NCI-H526 treated with DMSO at 0.1 percent for 48 hours (cell line): Measurements from ENCODE around the gene DNM1L.

Experiments
- DNase-seq: peaks from one replicate; lab custom pipeline; 2025; lab: John Stamatoyannopoulos, UW

DNM1L gene

GRCh38 chr12:32756476-32757066 lies 77.5 kb downstream of the DNM1L start:
- no peak for DNase-seq

- DNase-seq: no peak
Measured at GRCh38 chr12:32757157-32757556, 78.1 kb downstream of the DNM1L start.

GRCh38 chr12:32761716-32762115 lies 82.6 kb downstream of the DNM1L start:
- no peak for DNase-seq

- peak; percentile 79 for DNase-seq
Measured at GRCh38 chr12:32765906-32766305, 86.8 kb downstream of the DNM1L start.

- no peak for DNase-seq
Measured at GRCh38 chr12:32768518-32768917, 89.4 kb downstream of the DNM1L start.

- no peak for DNase-seq
Measured at GRCh38 chr12:32770141-32770540, 91.0 kb downstream of the DNM1L start.

- DNase-seq: no peak
Measured at GRCh38 chr12:32773691-32774090, 94.6 kb downstream of the DNM1L start.

GRCh38 chr12:32776258-32776657 lies 97.2 kb downstream of the DNM1L start:
- no peak for DNase-seq

GRCh38 chr12:32777159-32777558 lies 98.1 kb downstream of the DNM1L start:
- DNase-seq: no peak

- DNase-seq: no peak
Measured at GRCh38 chr12:32777691-32778175, 98.6 kb downstream of the DNM1L start.

GRCh38 chr12:32780071-32780470 lies 101.0 kb downstream of the DNM1L start:
- no peak for DNase-seq

- DNase-seq: no peak
Measured at GRCh38 chr12:32783029-32783428, 103.9 kb downstream of the DNM1L start.

- DNase-seq: no peak
Measured at GRCh38 chr12:32785557-32785956, 106.5 kb downstream of the DNM1L start.

- no peak for DNase-seq
Measured at GRCh38 chr12:32788405-32788804, 109.3 kb downstream of the DNM1L start.

- no peak for DNase-seq
Measured at GRCh38 chr12:32789446-32789845, 110.3 kb downstream of the DNM1L start.

- no peak for DNase-seq
Measured at GRCh38 chr12:32789916-32790315, 110.8 kb downstream of the DNM1L start.

GRCh38 chr12:32794281-32794680 lies 115.2 kb downstream of the DNM1L start:
- DNase-seq: no peak
